ENCODE results near the gene TTC39C. TPM values are rescaled to one million over a fixed set of nuclear protein-coding genes. Genes with fewer than 3 reads are reported as not detected.

TTC39C gene
- total RNA-seq, 1 donor from 2014 or later, result 14.3 TPM

DNA sequence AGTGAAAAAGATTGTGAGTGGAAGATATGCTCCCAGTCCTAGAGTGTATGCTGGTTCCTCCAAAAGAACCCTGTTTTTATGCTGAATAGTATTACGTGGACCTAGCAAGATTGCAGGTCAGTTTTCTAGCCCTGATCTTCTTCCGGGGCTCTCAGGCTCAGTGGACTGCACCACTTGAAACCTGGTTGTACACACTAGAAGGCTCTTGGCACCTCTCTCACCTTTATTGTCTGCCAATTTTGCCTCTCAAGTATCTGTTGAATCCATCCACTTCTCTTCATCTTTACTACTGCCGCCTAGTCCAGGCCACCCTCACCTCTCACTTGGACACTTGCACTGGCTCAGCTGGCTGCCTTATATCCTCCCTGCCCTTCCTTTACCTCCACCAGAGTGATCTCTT lies 16.8 kb downstream of the TTC39C start:
- Mint-ChIP-seq H3K27ac (ENCODE audit: unreplicated experiment) (no peak overlapping the region), H3K4me1 (ENCODE audit: unreplicated experiment) (peaks cover 6% of the 10 kb centered on the region), H3K4me3 (ENCODE audit: unreplicated experiment) (no peak overlapping the region), H3K27me3 (ENCODE audit: unreplicated experiment) (peaks cover 3% of the 10 kb centered on the region), H3K9me3 (ENCODE audit: unreplicated experiment) (no peaks in the 10 kb centered on the region), H3K36me3 (ENCODE audit: low read depth, unreplicated experiment) (no peaks in the 10 kb centered on the region)
- TF ChIP-seq, protein P1, sequence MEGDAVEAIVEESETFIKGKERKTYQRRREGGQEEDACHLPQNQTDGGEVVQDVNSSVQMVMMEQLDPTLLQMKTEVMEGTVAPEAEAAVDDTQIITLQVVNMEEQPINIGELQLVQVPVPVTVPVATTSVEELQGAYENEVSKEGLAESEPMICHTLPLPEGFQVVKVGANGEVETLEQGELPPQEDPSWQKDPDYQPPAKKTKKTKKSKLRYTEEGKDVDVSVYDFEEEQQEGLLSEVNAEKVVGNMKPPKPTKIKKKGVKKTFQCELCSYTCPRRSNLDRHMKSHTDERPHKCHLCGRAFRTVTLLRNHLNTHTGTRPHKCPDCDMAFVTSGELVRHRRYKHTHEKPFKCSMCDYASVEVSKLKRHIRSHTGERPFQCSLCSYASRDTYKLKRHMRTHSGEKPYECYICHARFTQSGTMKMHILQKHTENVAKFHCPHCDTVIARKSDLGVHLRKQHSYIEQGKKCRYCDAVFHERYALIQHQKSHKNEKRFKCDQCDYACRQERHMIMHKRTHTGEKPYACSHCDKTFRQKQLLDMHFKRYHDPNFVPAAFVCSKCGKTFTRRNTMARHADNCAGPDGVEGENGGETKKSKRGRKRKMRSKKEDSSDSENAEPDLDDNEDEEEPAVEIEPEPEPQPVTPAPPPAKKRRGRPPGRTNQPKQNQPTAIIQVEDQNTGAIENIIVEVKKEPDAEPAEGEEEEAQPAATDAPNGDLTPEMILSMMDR (IDR thresholded peaks at IDR 0.05; ENCODE audit: unreplicated experiment), result no peak
- no peak for DNase-seq (ENCODE audit: low spot score)

DNA sequence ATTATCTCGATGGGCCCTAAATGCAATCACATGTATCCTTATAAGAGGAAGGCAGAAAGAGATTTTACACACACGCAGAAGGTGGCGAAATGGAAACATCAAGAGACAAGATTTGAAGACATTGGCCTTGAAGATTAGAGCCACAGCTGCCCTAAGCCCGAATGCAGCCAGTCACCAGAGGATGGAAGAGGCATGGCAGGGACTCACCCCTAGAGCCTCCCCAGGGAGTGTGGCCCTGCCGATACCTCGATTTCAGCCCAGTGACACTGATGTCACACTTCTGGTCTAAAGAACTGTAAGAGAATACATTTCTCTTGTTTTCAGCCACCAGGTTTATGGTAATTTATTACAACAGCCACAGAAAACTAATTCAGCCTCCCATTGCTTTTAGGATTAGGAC lies 17.4 kb downstream of the TTC39C start:
- peaks cover 3% of the 10 kb centered on the region for H3K27me3 Mint-ChIP-seq (ENCODE audit: unreplicated experiment)
- TF ChIP-seq, protein P1 (IDR thresholded peaks at IDR 0.05; ENCODE audit: unreplicated experiment), result no peak
- no peak overlapping the region for H3K4me3 Mint-ChIP-seq (ENCODE audit: unreplicated experiment)
- no peak for DNase-seq (ENCODE audit: low spot score)
- peaks cover 6% of the 10 kb centered on the region for H3K4me1 Mint-ChIP-seq (ENCODE audit: unreplicated experiment)
- H3K9me3 Mint-ChIP-seq (ENCODE audit: unreplicated experiment), result no peaks in the 10 kb centered on the region
- H3K27ac Mint-ChIP-seq (ENCODE audit: unreplicated experiment), result no peak overlapping the region
- no peaks in the 10 kb centered on the region for H3K36me3 Mint-ChIP-seq (ENCODE audit: low read depth, unreplicated experiment)

DNA sequence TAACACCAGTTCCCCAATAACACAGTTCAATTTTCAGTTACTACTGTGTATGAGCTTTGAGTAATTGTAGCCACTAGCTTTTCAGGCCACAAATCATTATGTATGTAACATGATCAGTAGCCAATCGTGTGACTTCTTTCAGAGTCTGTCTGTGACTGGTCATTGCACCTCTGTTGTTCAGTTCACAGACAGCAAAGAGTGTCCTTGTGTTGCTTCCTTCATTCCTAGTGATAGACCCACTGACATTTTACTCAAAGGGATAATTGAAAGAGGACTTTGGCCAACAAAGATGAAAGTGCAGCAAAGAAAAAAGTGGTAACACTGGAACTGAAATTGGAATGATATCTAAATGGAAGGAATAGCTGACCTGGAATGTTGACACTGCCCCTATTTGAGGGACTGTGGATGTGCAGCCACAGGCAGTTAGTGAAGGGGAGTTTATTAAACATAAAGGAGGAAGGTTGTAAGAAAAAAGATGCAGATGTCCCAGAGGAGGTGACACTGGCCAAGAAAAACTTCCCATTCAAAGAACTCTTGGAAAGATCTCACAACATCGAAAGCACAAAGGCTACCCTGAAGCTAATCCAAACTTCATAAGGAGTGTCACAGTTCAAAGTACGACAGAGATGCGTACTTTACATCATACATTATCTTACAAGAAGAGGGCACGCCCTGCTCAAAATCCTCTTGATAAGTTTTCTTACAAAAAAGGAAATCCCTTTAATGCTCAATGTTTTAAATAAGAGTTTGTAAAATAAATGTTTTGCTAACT lies 19.3 kb downstream of the TTC39C start:
- peaks cover 5% of the 10 kb centered on the region for H3K27me3 Mint-ChIP-seq (ENCODE audit: unreplicated experiment)
- DNase-seq (ENCODE audit: low spot score), result no peak
- TF ChIP-seq, protein P1 (IDR thresholded peaks at IDR 0.05; ENCODE audit: unreplicated experiment), result no peak
- no peak overlapping the region for H3K27ac Mint-ChIP-seq (ENCODE audit: unreplicated experiment)
- H3K4me3 Mint-ChIP-seq (ENCODE audit: unreplicated experiment), result no peak overlapping the region
- H3K4me1 Mint-ChIP-seq (ENCODE audit: unreplicated experiment), result peaks cover 6% of the 10 kb centered on the region
- no peaks in the 10 kb centered on the region for H3K36me3 Mint-ChIP-seq (ENCODE audit: low read depth, unreplicated experiment)
- no peaks in the 10 kb centered on the region for H3K9me3 Mint-ChIP-seq (ENCODE audit: unreplicated experiment)

DNA sequence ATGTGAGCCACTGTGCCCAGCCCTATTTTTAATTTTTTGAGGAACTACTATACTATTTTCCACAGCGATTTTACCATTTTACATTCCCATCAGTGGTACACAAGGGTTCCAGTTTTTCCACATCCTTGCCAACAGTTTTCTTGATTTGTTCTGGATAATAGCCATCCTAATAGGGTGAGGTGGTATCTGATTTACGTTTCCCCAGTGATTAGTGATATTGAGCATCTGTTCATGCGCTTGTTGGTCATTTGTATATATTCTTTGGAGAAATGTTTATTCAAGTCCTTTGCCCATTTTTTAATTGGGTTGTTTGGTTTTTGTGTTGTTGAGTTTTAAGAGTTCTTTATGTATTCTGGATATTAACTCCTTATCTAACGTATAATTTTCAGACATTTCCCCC lies 20.8 kb downstream of the TTC39C start:
- no peaks in the 10 kb centered on the region for H3K36me3 Mint-ChIP-seq (ENCODE audit: low read depth, unreplicated experiment)
- peaks cover 5% of the 10 kb centered on the region for H3K4me1 Mint-ChIP-seq (ENCODE audit: unreplicated experiment)
- DNase-seq (ENCODE audit: low spot score), result no peak
- H3K9me3 Mint-ChIP-seq (ENCODE audit: unreplicated experiment), result no peaks in the 10 kb centered on the region
- TF ChIP-seq, protein P1 (IDR thresholded peaks at IDR 0.05; ENCODE audit: unreplicated experiment), result no peak
- H3K27me3 Mint-ChIP-seq (ENCODE audit: unreplicated experiment), result peaks cover 5% of the 10 kb centered on the region
- no peak overlapping the region for H3K27ac Mint-ChIP-seq (ENCODE audit: unreplicated experiment)
- no peak overlapping the region for H3K4me3 Mint-ChIP-seq (ENCODE audit: unreplicated experiment)

DNA sequence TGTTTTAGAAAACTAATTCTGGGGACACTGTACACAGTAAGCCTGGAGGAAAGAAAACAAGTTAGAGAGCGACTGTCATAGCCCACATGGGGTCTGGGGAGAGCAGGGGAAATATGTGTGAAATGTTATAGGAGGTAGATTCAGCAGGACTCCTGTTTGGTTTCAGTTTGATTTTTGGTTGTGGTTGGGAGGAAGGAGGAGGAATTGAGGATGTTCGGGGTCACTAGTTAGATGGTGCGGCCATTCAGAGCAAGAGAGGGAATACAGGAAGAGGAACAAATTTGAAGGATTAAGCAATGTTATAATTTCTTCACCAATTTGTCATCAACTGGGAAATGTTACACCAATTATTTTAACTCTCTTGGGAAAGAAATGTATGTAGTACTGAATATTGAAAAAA lies 25.1 kb downstream of the TTC39C start:
- no peak overlapping the region for H3K27ac Mint-ChIP-seq (ENCODE audit: unreplicated experiment)
- no peaks in the 10 kb centered on the region for H3K36me3 Mint-ChIP-seq (ENCODE audit: low read depth, unreplicated experiment)
- peaks cover 1% of the 10 kb centered on the region for H3K27me3 Mint-ChIP-seq (ENCODE audit: unreplicated experiment)
- no peak for DNase-seq (ENCODE audit: low spot score)
- peaks cover 21% of the 10 kb centered on the region for H3K4me1 Mint-ChIP-seq (ENCODE audit: unreplicated experiment)
- H3K4me3 Mint-ChIP-seq (ENCODE audit: unreplicated experiment), result no peak overlapping the region
- TF ChIP-seq, protein P1 (IDR thresholded peaks at IDR 0.05; ENCODE audit: unreplicated experiment), result no peak
- no peaks in the 10 kb centered on the region for H3K9me3 Mint-ChIP-seq (ENCODE audit: unreplicated experiment)

Data from endothelial cell (in vitro differentiated cells).